Measurements from ENCODE around the gene SMPDL3B.

- no peak for TF ChIP-seq CTCF (IDR thresholded peaks at IDR 0.05 in 4 of 5, conservative IDR thresholded peaks at IDR 0.05 in 1 of 5)
- no peak for TF ChIP-seq POLR2A (IDR thresholded peaks at IDR 0.05)
Observed at GRCh38 chr1:27935721-27936120, 921 bp downstream of the SMPDL3B start.
